GM19043 (cell line): ENCODE measurements around the gene CELF4.

Experiments used
- ATAC-seq: cut with Tn5 transposase; IDR thresholded peaks from one replicate; pipeline ENCODE4 v1.9.1; 2021; ENCODE audit warnings: low read depth; ENCODE audit not compliant: unreplicated experiment

The CELF4 gene

GRCh38 chr18:37527395-37527794 is 38.2 kb downstream of the CELF4 start:
- no peak for ATAC-seq

- ATAC-seq: no peak
These were observed 40.4 kb downstream of the CELF4 start for GRCh38 chr18:37525262-37525585.

- ATAC-seq: no peak
These were observed 40.9 kb downstream of the CELF4 start for GRCh38 chr18:37524498-37525261.

GRCh38 chr18:37524139-37524497 is 41.5 kb downstream of the CELF4 start:
- no peak for ATAC-seq

GRCh38 chr18:37521510-37522465 is 43.8 kb downstream of the CELF4 start:
- no peak for ATAC-seq

GRCh38 chr18:37520508-37520907 is 45.1 kb downstream of the CELF4 start:
- ATAC-seq: no peak

- no peak for ATAC-seq
These were observed 46.0 kb downstream of the CELF4 start for GRCh38 chr18:37519510-37520135.

GRCh38 chr18:37516361-37516853 is 49.2 kb downstream of the CELF4 start:
- no peak for ATAC-seq

- no peak for ATAC-seq
These were observed 50.6 kb downstream of the CELF4 start for GRCh38 chr18:37514953-37515352.

- no peak for ATAC-seq
These were observed 53.2 kb downstream of the CELF4 start for GRCh38 chr18:37512400-37512799.

- ATAC-seq: no peak
These were observed 53.8 kb downstream of the CELF4 start for GRCh38 chr18:37511721-37512298.

- ATAC-seq: no peak
These were observed 56.0 kb downstream of the CELF4 start for GRCh38 chr18:37509600-37509999.

GRCh38 chr18:37508207-37508606 is 57.4 kb downstream of the CELF4 start:
- no peak for ATAC-seq

GRCh38 chr18:37507239-37507638 is 58.4 kb downstream of the CELF4 start:
- ATAC-seq: no peak

- ATAC-seq: no peak
These were observed 59.6 kb downstream of the CELF4 start for GRCh38 chr18:37506001-37506400.

GRCh38 chr18:37505321-37505720 is 60.3 kb downstream of the CELF4 start:
- no peak for ATAC-seq

- ATAC-seq: no peak
These were observed 63.0 kb downstream of the CELF4 start for GRCh38 chr18:37502601-37503000.

GRCh38 chr18:37502036-37502435 is 63.6 kb downstream of the CELF4 start:
- ATAC-seq: no peak

GRCh38 chr18:37501136-37501535 is 64.5 kb downstream of the CELF4 start:
- no peak for ATAC-seq

- ATAC-seq: no peak
These were observed 65.7 kb downstream of the CELF4 start for GRCh38 chr18:37499913-37500312.

GRCh38 chr18:37499044-37499443 is 66.6 kb downstream of the CELF4 start:
- ATAC-seq: no peak
